ENCODE measurements around the gene LUC7L3.

LUC7L3 gene

GRCh38 chr17:50792132-50792531 is 72.7 kb downstream of the LUC7L3 start:
- H3K27ac ChIP-seq: no peak overlapping the region
- TF ChIP-seq ZFX (IDR thresholded peaks at IDR 0.05; ENCODE audit: borderline replicate concordance) (no peak), CTCF (IDR thresholded peaks at IDR 0.05) (no peak)

GRCh38 chr17:50793007-50793406 is 73.6 kb downstream of the LUC7L3 start:
- TF ChIP-seq CTCF (IDR thresholded peaks at IDR 0.05) (no peak), ZFX (IDR thresholded peaks at IDR 0.05; ENCODE audit: borderline replicate concordance) (no peak)
- no peak overlapping the region for H3K27ac ChIP-seq

- TF ChIP-seq CTCF (IDR thresholded peaks at IDR 0.05) (no peak), ZFX (IDR thresholded peaks at IDR 0.05; ENCODE audit: borderline replicate concordance) (no peak)
- H3K27ac ChIP-seq: no peak overlapping the region
These were observed 75.0 kb downstream of the LUC7L3 start for GRCh38 chr17:50794361-50794760.

- no peak overlapping the region for H3K27ac ChIP-seq
- TF ChIP-seq ZFX (IDR thresholded peaks at IDR 0.05; ENCODE audit: borderline replicate concordance) (no peak), CTCF (IDR thresholded peaks at IDR 0.05) (no peak)
These were observed 77.9 kb downstream of the LUC7L3 start for GRCh38 chr17:50797135-50797810.

- H3K27ac ChIP-seq: no peak overlapping the region
- TF ChIP-seq CTCF (IDR thresholded peaks at IDR 0.05) (no peak), ZFX (IDR thresholded peaks at IDR 0.05; ENCODE audit: borderline replicate concordance) (no peak)
These were observed 79.3 kb downstream of the LUC7L3 start for GRCh38 chr17:50798424-50799288.

GRCh38 chr17:50799582-50799981 is 80.2 kb downstream of the LUC7L3 start:
- no peak for TF ChIP-seq CTCF (IDR thresholded peaks at IDR 0.05)
- TF ChIP-seq ZFX (IDR thresholded peaks at IDR 0.05; ENCODE audit: borderline replicate concordance): no peak

GRCh38 chr17:50800196-50800700 is 80.8 kb downstream of the LUC7L3 start:
- no peak overlapping the region for H3K27ac ChIP-seq
- no peak for TF ChIP-seq CTCF (IDR thresholded peaks at IDR 0.05)

More at GRCh38 chr17:50799582-50799981, 80.2 kb downstream of the LUC7L3 start:
- no peak overlapping the region for H3K27ac ChIP-seq
